ENCODE data around the gene TSFM.
A peak's percentile ranks its signal among the peaks of the same experiment; 100 is the strongest.
"Not testable (repeated sequence)": the region's sequence is repeated elsewhere in the genome, so short reads cannot be mapped to it uniquely, and the experiment has no call there.

The TSFM gene

DNA sequence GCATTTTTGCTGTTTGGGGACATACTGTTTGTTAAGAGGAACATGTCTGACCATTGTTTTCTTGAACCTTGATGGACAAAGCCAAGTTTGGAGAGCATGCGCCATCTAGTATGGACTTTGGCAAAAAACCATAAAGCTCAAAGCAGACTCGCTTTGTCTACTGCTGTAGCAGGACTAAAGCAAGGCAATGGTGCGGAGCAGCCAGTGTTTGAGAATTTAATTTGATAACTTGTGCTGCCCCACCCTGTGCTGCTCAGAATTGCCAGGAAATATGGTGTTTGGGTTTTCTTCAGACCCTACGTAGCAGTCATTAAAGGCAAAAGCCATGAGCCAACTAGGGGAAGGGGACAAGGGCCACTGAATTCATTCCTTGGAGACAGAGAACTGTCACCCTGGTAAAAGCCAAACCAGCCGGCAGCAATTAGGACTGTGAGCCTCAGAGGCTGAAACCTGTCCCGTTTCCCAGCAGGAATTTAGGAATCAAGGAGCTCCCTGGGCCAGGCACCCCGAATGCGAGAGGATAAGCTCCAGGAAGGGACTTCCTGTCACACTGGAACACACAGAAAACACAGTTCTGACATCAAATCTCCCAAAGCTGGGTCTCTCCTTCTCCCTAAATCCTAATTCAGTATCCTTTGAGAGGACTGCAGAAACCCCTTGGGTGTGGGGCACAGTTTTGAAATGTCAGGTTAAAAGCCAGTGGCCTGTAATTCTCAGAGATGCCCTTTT is 34.8 kb downstream of the TSFM start:
- DNase-seq, result no peak

DNA sequence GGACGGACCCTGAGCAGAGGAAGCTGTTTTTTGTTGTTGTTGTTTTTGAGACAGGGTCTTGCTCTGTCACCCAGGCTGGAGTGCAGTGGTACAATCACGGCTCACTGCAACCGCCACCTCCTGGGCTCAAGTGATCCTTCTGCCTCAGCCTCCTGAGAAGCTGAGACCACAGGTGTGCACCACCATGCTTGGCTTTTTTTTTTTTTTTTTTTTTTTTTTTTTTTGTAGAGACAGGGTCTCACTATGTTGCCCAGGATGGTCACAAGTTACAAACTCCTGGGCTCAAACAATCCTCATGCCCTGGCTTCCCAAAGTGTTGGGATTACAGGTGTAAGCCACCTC is 35.4 kb downstream of the TSFM start:
- DNase-seq, result not testable (repeated sequence)

DNA sequence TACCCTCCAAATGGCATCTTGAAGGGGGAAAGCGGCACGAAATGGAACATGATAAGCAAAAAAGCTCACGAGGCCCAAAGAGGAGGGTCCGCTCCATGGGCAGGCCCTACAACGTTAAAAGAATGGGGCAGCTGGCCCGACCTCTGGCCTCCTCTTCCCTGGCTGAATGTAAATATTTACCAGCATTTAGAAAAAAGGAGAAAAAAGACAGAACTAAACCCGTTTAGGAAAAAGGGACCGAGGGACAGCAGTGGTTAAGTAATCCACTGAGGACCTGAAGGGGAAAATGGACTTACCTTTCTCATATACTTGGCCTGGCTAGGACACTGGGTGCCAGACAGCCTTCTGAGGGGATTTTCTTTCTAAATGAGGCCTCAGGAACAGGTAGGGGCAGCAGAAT is 37.5 kb downstream of the TSFM start:
- not testable (repeated sequence) for DNase-seq

DNA sequence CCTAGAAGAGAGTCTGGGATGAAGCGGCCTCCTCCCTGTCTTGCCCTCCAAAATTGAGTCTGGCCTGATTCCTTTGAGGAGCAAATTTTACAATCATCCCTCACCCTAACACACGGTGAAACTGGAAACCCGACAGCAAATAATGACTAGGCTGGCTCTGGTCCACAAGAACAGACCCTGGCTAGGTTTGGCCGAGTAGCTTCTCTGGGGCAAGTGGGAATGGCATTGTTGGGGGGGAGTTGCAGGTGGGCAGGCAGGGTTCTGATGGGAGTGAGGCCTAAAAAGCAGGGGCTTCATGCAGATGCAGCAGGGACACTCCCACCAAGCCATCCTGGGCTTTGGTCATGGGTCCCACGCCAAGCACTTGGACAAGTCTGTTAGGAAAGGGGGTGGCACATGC is 38.4 kb downstream of the TSFM start:
- not testable (repeated sequence) for DNase-seq

DNA sequence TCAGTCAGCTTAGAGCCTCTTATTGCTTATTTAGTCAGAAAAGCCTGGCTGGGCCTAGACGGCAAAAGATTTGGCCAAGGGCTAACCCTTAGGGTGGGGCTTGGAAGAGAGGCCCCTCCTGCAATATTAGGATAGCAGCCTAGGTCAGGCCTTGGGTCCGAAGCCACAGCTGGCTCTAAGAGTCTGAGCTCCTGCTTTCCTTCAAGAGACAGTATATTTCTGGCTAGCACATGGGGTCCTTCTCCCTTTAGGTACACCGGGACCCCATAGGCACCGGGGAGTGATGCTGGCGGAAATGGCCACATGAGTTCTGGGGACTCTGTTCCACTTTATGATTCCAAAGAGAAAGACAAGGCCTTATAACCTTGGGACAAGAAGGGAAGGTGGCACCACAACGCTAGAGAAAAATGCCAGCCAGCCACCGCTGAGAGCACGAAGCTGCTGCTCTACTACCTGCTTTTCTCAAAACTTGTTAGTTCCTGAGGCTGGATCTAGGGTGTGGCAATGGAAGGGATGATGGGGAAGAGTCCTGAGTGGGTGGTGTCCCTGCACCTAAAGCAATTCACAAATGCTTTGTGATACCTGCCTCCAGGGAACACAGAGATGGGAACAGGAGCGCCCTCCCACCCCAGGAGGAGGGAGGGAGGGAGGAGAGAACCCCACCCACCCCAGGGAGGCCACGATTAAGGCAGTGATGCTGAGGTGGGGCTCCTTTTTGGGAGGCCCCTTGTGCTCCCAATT is 39.1 kb downstream of the TSFM start:
- no peak for DNase-seq

DNA sequence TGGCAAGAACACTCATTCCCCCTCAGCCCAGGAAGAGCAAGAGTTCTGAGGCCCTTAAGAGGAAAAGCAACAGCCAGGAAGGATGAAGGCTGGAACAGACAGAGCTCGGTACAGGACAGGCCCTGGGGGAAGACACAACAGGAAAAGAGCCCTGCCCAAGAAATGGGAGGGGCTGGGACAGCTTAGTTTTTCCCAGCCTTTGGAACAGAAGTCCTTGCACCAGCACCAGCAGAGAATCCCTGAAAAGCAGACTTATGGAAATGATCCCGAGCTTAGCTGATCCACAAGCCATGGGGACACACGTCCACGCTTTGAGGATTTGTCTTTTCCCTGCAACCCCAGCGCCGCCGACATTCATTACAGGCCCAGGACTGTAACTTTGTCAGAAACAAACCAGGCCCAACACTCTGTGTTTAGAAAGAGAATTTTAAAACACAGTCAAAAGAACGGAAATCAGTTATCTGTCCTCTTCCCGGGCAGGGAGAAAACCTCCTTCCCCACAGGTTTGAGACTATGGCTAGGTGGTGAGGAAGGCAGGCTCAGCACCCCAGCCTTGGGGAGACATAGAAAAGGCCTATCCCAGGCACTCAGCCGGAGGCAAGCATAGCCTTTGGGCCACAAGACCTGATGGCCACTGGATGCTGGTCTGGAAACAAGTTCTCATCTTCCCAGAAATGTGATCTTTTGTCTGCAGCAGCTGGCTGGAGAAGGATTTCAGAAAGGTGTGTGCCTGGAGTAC is 40.0 kb downstream of the TSFM start:
- no peak for DNase-seq

DNA sequence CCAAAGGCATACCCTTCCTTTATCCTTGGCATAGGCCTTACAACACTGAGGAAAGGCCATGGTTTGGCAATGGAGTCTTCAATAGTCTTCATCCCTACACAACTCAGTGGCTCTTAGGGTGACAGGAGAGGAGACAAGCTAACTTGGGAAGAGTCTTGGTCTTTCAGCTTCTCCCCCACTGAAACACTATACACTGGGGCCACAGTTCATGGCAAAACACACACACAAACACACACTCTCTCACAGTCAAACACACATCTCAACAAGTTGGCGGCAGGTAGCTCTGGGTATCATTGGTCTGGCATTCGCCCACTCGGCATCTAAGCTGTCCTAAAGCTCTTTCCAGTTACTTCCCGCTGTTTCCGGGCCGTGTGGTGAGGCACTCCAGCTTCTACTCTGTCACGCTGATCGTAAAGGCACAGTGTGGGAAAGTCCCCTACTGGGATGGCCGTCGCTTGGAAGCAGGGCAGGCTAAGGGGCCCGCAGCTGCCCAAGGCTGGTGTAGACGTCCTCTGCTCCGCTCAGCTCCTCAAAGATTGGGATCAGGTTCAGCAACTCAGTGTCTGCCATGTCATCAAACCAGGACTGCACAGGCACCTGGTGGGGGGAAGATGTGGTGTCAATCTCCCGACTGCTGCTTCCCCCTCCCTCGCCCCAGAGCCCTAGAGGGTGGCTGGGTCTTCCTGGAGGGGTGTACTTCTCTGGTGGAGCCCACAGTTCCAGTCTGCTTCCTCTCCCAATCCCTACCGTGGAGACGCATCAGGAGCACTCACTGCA is 40.7 kb downstream of the TSFM start:
- no peak for DNase-seq

DNA sequence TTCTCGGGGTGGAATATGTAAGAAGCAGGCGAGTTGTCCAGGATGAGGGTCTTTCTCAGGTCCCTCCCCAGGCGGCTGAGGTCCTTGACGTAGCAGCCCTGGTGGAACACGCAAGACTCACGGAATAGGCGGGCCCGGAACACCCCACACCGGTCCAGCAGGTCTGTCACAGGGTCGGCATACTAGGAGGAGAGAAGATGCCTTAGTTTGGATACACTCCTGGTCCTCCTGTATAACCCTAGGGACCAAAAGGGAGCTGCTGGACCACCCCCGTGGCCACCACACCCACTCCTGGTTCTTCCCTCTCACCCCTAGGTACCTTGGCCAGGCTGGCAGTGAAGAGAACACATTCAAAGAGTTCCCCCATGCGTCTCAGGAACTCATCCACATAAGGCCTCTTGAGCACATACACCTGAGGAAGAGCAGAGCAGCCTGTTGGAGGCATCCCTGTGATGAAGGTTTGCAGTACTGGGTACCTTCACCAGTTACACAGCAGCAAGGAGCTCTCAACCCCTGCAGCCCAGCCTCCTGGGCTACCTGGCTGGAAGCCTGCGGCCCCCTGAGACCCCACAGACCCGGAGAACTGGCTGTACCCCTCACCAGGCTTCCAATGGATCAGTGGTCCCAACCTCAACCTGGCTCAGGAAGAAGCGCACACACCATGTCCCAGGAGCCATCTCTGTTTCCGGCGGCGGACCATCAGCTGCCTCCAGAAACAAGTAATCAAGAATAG is 41.5 kb downstream of the TSFM start:
- DNase-seq, result no peak

DNA sequence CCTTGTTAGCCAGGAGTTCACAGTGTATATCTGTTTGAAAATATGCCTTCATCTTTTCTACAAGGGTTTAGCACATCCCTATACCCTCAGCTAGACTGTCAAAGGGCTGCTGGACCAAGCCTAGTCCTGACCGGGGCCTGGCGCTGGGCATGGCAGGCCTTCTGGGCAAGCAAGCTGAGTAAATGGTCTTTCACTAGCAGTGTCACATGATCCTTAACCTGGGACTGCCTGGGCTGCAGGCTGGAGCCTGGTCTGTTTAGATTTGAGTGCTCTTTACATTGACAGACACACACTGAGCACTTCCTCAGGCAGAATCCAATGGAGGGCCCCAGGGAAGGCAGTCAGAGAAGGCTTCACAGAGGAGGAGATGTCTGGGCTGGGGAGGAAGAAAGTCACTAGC is 42.9 kb downstream of the TSFM start:
- no peak for DNase-seq

DNA sequence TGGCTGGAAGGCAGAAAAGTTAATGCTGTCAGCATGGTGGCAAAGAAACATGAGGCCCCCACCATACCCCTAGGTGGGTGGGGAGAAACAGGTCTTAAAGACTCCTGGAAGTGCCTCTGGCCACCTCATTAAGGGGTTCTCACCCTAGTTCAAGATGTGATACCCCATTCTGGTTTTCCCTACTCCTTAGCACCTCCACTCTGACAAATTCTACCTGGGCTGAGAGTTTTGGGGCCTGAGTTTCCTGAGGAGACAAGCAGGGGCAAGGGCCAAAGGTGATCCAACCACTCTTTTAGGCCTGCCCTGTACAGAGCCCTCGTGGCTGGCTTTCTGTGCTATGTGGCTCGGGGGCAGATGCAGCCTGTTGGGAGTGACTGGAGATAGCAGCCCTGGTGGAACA is 43.8 kb downstream of the TSFM start:
- no peak for DNase-seq

DNA sequence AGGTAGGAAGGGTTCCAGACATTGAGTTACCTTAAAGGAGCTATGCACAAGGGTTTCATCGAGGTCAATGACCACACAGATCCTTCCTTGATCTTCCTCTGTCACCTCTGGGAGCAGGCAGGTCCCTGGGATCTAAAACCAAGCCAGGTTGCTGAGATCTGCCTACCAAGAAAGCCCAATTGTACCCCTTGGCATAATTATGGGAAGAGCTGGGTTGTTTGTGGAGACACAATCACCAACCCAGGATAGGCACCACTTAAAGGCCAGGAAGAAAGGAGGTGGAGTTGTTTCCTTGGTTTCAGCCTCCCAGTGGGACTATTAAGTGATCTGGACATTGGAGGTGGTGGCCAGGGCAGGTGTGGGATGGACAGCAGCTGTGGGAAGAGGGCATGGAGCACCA is 44.4 kb downstream of the TSFM start:
- DNase-seq, result no peak

DNA sequence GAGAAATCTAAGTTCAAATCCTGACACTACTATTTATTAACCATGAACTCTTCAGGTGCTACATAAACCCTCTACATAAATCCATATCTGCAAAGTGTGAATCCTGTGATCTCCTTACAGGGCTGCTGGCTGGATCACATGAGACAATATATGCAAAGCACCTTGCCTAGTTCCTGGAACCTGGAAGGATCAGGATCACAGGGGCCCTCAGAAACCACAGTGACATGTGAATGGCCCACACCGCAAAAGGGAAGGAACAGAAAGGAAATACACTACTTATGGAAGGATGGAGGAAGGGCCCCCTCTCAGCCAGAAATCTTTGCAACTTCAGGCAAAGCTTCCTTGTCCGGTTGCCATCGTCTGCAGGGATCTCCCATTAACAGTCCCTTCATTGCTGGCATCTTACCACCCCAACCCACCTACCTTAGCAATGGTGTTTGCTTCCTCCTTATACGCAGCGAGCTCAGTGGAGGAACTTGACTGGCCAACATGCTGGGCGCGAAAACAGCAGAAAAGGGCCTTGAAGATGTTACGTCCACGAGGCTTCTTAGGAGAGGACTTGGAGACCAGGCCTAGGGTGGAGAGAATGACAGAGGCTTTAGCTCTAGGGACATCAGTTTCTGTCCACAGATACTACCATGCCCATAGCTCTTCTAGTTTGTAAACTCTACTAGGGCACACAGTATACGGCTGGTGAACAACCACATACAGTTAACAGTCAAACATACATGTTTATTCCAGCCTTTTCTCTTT is 46.6 kb downstream of the TSFM start:
- no peak for DNase-seq

DNA sequence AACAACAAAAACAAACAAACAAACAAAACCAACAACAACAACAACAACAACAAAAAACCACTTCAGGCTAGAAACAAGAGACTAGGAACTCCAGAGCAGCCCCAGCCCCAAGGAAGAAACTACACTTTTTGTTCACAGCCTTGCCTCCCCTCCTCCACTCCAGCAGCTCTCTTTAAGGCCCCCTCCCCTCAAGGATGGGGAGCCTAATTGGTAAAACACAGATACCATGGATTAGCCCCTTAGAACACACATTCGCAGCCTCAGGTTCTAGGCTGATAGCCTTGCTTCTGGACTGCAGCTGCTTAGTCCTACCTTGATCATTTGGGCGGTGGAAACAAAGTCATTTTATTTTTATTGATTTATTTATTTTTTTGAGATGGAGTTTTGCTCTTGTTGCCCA is 47.8 kb downstream of the TSFM start:
- DNase-seq, result no peak

DNA sequence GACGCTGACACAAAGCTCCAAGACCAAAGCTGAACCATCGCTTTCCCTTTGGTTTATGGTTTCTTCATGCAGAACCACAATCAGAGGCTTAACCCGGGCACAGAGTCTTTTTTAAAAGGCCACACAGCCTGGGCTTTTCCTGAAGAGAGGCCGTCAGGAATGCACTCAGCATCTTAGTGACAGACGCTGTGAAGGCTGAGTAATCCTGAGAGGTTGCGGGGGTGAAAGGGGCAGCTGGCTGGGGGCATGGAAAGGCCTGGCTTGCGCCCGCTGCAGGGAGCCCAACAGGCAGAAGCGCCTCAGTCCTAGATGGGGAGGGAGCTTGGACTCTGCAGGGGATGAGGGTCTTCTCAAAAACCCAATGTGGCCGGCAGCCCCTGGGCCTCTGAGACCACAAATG is 50.4 kb downstream of the TSFM start:
- no peak for DNase-seq

DNA sequence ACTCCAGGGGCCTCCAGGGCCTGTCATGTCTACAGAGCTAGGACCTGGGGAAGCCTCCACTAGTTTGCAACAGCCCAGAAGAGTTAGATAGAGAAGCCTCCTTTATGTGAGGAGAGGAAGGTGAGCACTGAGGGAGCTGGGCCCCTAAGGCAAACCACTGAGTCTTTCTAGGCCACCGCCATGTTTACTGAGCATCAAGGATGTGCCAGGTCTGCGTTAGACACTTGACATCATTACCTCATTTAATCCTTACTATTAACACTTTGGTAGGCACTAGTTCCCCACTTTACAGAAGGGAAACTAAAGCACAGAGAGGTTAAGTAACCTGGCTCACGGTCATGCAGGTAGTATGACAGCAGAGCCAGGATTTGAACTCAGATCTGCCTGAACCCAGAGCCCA is 51.1 kb downstream of the TSFM start:
- no peak for DNase-seq

DNA sequence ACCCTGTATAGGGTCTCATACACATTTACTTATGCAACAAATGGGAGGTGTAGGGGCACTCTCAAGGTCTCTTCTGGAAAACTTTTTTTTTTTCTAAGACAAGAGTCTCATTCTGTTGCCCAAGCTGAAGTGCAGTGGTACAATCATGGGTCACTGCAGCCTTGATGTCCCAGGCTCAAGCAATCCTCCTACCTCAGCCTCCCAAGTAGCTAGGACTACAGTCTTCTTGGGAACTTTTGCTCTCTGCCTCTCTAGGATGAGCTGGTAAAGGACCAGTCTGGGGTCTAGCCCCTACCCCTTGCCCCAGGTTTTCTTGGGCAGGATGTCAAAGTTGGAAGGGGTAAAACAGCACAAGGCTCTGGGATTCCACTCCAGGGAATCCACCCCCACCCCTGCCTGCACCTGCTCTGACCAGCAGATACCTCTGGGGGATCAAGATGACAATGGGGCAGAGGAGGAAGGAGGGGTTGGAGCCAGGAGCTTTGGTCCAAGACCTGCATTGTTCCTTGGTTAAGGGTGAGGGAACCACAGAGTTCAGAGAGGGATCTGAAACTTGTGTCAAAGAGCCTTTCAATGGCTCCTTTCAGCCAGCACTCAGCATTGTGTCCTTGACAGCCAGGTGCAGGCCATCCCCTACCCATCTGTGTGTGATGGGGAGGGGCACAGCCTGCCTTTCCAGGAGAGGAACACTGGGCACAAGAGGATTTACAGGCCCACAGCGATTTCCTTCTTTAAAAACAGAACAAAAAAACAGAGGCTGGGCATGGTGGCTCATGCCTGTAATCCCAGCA is 51.7 kb downstream of the TSFM start:
- peak; percentile 24 for DNase-seq

DNA sequence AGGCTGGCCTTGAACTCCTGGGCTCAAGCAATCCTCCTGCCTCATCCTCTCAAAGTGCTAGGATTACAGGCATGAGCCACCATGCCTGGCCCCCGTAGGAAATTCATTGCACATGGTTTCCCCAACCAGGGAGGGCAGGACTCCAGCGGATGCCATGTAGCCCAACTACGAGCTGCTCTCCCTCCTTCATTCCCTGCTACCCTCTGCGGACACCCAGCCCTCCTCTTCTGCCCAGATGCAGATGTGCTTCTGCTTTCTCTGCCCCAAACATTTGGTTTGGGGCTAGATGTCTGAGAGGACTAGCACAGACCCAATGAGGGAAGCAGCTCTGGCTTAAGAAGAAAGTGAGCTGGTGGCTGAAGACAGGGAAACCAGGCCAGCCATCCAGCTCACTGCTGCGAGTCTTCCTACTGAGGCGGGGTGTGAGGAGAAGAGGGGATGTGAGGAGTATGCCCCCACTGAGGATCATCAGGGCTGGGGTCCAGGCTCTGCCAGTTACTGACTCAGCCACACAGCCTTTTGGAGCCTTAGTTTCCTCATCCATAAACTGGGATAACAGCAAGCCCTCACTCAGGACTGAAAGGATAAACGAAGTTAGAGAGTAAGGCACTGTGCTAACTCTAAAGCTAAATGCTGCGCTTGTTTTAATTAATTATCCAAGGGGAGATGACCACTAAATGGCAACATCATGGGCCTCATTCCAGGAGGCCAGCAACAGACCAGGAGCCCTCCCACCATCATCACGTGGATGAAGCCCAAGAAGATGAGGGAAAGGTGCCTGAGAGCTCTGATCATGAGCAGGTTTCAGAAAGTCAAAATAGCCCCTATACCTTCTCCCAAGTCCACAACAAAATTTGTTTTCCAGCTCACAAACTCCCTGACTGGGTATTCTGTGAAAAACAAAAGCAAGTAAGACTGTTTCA is 53.0 kb downstream of the TSFM start:
- DNase-seq, result no peak

DNA sequence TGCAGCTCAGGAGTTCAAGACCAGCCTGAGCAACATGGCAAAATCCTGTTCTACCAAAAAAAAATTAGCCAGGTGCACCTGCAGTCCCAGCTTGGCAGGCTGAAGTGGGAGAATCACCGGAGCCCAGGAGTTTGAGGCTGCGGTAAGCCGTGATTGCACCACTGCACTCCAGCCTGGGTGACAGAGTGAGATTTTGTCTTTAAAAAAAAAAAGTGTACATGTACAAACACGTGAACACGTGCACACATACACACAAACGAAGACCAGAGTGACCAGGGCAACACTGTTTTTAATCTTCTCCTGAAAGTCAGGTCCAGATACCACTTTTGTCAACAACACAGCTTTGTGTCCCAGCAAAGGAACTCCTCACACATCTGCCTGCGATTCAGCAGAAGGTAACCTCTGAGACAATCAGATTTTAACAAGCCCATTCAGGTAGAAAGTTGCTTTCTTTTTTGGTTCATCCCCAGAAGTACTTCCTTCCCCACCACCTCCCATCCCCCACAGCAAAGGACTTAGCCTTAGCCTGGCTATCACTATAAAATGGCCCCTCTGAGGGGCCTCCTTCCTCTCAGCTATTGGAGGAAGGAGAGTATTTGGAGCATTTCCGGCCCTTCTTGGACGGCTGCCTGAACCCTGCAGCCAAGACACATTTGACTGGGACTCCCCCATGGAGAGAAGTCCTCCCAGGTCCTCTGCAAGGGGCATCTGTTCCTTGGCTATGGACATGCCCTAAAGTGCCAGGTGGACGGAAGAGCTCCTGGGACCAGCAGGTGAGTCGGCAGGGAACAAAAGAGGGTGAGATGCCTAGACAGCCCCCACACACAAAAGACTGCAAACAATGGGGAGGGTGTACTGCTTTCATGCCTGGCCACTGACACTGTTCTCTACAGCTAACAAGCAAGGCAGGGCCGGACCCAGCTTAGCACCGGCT is 54.1 kb downstream of the TSFM start:
- DNase-seq, result peak; percentile 94
